ENCODE results near the gene EPS15.

The EPS15 gene

DNA sequence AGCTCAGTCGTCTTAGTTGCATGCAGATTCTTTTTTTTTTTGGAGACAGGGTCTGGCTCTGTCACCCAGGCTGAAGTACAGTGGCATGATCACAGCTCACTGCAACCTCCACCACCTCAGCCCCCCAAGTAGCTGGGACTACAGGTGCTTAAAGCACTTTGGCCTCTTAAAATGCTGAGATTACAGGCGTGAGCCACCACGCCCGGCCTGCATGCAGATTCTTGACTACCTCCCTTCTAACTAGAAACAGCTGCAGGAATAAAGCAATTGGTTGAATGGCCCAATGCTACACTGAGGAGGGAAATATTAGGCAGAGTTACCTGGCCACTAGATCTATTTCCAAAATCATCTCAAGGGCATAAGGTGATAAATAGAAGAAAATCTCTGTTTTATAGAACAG, 159.2 kb downstream of the EPS15 start:
- TF ChIP-seq, protein P1, sequence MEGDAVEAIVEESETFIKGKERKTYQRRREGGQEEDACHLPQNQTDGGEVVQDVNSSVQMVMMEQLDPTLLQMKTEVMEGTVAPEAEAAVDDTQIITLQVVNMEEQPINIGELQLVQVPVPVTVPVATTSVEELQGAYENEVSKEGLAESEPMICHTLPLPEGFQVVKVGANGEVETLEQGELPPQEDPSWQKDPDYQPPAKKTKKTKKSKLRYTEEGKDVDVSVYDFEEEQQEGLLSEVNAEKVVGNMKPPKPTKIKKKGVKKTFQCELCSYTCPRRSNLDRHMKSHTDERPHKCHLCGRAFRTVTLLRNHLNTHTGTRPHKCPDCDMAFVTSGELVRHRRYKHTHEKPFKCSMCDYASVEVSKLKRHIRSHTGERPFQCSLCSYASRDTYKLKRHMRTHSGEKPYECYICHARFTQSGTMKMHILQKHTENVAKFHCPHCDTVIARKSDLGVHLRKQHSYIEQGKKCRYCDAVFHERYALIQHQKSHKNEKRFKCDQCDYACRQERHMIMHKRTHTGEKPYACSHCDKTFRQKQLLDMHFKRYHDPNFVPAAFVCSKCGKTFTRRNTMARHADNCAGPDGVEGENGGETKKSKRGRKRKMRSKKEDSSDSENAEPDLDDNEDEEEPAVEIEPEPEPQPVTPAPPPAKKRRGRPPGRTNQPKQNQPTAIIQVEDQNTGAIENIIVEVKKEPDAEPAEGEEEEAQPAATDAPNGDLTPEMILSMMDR (conservative IDR thresholded peaks at IDR 0.05): no peak
- no peak overlapping the region for H3K27ac ChIP-seq

DNA sequence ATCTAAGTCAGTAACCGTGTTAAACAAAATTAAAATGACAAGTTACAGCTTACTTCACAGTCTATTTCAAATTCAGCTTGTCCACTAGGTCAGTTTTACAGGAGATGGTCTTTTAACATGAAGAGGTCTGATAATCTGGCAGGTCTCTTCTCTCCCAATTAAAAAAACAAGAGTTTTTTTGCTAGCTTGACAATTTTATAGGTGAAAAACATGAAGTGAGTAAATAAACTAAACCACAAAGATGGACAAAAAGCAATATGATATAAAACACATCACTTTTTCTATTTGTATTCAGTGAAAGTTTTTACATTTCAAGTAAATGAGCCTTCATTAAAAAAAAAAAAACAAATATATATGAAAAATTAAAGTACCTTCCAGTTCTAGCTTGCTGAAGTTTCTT, 163.7 kb downstream of the EPS15 start:
- no peak overlapping the region for H3K27ac ChIP-seq
- TF ChIP-seq, protein P1 (conservative IDR thresholded peaks at IDR 0.05): no peak

DNA sequence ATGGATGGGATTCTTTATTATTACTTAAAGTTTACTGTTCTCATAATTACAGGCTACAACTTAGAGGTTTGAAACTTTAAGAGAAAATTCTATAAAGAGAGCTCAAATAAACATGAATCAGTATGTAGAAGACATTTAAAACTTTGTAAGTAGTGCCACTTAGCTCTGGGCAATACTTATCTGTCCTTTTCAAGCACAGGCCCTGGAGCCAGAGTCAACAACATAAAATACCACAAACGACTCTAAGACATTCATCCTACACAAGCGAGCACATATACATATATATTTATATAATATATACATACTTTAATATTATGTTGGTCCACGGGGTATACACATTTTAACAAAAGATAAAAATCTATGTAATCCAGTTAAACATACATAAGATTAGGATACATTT, 164.7 kb downstream of the EPS15 start:
- H3K27ac ChIP-seq: no peak overlapping the region
- TF ChIP-seq, protein P1 (conservative IDR thresholded peaks at IDR 0.05): no peak

DNA sequence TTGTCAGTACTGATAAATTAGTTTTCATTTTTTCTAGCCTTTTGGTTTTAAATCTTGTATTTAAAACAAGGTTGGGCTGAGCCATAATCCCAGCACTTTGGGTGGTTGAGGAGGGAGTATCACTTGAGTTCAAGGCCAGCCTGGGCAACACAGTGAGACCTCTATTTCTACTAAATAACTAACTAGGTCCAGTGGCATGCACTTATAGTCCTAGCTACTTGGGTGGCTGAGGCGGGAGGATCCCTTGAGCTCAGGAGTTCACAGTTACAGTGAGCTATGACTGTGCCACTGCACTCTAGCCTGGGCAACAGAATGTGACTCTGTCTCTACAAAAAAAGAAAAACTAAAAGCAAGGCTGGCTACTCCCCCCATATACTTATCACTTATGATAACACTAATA, 167.2 kb downstream of the EPS15 start:
- TF ChIP-seq, protein P1 (conservative IDR thresholded peaks at IDR 0.05): no peak

DNA sequence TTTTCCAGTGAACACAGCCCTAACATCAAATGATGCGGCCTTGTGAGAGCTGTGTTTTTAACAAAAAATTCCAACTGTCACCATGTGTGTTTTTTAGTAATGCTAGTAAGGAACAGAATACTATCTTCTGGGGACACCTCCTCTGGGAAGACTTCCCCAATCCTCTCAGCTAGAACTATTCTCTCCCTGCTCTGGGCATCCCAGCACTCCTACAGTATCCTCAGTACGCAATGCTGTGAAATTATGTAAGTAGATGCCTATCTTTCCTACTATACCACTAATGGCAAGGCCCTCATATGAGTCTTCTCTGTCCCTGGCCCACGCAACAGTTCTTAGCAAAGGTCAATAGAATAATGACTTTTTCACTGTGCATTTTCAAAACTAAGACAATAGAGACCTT, 169.2 kb downstream of the EPS15 start:
- TF ChIP-seq, protein P1 (conservative IDR thresholded peaks at IDR 0.05): no peak

More for the DNA sequence above, 167.2 kb downstream of the EPS15 start:
- no peak overlapping the region for H3K27ac ChIP-seq

DNA sequence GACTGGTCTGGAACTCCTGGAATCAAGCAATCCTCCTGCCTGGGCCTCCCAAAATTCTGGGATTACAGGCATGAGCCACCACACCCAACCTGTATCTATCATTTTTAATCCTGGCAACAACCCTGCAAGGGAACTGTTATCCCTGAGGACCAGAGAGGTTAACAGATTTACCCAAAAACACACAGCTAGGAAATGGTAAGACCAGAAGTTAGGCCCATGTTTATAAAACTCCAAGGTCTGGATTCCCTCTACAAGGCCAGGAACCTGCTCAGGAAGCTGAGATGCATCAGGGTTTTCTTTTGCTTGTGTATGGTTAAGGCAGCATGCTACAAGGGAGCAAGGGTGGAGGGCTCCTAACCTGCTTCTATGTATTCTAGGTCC, 170.9 kb downstream of the EPS15 start:
- TF ChIP-seq, protein P1 (conservative IDR thresholded peaks at IDR 0.05): no peak
- H3K27ac ChIP-seq: no peak overlapping the region

More for the DNA sequence above, 169.2 kb downstream of the EPS15 start:
- H3K27ac ChIP-seq: no peak overlapping the region

DNA sequence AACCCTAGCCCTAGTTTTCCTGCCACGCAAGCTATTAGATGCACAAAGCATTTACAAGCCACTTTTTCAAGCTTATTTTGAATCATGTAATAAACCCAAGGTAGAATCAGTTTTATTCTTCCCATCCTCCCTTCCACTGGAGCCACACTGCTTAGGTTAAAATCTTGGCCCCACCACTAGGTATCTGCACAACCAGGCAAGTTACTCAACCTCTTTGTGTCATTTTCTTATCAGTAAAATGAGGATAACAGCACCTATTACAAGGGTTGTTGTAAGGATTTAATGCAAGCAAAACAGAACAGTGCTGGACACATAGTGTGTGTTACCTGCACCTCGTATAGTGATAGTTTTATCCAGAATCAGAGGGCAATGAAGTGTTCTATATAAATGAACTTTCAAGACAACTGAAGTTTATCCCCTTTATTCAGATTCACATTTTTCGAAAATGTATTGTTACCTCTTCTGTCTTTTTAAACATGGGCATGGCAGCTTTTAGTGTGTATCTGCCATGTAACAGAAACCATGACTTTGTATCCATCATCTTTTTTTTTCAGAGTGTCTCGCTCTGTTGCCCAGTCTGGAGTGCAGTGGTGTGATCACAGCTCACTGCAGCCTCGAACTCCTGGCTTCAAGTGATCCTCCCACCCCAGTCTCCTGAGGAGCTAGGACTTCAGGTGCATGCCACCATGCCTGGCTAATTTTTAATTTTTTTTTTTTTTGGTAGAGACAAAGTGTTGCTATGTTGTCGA, 171.5 kb downstream of the EPS15 start:
- TF ChIP-seq, protein P1 (conservative IDR thresholded peaks at IDR 0.05): no peak
- no peak overlapping the region for H3K27ac ChIP-seq
